Measurements from ENCODE around the gene DQX1.
"Not testable (repeated sequence)": the region's sequence is repeated elsewhere in the genome, so short reads cannot be mapped to it uniquely, and the experiment has no call there.

Gene DQX1, protein sequence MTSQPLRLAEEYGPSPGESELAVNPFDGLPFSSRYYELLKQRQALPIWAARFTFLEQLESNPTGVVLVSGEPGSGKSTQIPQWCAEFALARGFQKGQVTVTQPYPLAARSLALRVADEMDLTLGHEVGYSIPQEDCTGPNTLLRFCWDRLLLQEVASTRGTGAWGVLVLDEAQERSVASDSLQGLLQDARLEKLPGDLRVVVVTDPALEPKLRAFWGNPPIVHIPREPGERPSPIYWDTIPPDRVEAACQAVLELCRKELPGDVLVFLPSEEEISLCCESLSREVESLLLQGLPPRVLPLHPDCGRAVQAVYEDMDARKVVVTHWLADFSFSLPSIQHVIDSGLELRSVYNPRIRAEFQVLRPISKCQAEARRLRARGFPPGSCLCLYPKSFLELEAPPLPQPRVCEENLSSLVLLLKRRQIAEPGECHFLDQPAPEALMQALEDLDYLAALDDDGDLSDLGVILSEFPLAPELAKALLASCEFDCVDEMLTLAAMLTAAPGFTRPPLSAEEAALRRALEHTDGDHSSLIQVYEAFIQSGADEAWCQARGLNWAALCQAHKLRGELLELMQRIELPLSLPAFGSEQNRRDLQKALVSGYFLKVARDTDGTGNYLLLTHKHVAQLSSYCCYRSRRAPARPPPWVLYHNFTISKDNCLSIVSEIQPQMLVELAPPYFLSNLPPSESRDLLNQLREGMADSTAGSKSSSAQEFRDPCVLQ

DNA sequence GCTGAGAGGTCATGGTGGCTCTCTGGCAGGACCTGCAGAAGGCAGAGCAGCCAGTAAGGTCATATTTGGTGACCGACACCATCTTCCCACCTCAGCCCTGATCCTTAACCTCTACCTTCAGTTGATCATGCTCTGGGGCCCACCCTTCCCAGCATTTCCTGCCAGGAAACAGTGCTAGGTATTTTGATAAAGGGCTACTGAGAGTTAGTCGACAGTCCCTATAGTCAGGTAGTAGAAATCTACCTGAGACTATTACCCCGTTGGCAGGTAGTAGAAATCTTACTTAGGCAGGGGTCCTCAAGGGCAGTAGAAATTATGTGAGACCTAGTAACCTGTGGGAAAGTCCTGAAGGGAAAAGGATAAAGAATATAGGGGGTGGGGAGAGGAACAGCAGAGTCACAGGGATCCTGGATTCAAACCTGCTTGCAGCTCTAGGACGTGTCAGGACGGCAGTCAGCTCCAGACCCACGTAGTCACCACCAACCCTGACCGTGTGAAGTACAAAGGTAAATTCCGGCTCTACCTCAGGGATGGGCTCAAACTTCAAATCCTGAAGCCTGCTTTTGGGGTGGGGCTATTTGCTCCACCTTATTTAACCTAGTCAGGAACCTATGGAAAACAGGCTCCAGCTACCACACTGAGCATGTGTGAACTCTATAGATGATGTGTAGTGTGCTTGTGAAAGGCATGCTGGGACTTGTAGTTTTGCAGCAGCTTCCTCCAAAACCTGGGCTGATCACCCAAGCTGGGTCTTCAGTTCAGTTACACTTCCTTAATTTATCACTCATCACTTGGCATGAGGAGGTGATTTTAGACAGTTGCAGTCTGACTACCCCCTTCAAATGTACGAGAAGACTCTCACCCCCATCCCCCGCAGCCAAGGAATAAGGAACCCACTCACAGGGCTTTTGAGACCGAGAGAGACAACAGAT lies at the start of gene DQX1:
Gene DQX1, minus strand, starts transcription at position 515 of the 932 bp plus-strand sequence. Its CDS starts 502 bp downstream, at position 13.
- DNase-seq: no peak

DNA sequence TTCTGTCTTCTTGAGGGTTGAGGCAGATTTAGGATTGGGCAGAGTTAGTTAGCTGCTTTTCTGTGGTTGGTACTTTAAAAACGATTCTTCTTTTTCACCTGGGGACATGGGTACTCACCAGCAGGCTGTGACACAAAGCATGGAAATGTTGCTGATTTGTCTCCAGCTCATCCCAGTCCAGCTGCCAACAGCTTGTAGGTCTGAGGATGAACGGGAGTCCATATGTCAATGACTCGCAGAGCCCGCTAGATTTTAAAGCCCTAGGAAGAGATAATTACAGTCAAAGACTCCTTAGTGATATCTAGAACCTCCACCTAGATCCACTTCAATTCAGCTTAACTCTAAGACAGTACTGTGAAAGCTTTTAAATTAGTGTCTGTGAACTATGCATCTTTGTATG lies 49.3 kb upstream of the DQX1 start:
- DNase-seq: no peak

DNA sequence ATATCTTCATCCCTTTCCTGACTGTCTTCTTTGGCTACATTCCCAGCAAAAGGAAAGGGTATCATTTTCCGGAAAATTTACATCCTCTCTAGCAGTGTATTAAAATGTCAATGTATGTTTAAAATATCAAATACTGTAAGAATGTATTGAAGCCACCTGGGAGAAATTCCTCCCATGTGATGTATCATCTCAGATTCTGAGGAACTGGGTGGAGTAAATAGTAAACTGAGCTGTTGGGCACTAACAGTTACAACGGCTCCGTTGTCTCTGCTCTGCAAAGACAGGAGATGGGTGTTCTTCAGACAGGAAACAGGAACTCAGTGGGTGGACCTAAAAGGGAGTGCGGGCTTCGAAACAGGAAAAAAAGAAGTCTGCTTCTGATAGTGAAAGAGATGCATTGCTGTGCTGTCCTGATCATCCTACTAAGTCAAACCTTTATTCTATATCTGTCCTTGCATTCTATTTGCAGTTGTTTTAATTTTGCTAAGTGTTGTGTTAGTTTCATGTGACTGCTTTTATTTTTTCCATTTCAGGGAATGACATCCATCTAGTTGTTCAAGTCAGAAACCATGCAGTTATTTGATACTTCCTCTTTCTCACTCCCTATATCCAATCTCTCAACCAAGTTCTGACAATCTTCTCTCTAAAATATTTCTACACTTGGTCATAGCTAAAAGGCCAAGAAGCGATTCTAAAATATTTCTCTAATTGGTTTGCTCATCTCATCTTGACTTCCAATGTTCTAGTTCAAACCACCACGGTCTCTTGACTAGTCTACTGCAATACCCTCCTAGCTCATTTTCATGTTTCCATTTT lies 47.9 kb upstream of the DQX1 start:
- peak in 1 of 51 donors; percentile 17 for DNase-seq

- DNase-seq: no peak
These were observed 46.3 kb upstream of the DQX1 start for GRCh38 chr2:74572178-74572925.

DNA sequence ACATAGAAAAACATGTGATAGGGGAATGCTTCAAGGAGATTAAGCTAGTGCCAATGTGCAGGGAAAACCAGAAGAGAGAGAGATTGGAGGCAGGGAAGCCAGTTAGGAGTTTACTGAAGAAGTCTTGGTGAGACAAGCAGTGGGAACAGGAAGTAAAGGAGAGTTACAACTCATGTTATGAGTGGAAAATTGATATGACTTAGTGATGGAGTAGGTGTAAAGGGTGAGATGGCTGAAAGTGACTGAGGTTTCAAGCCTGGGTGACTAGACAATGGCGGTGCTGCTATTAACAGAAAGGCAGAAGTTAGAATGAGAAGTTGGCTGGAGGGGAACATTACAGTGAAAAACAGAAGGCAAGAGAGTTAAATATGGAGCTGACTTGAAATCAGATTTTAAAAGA lies 45.0 kb upstream of the DQX1 start:
- DNase-seq: no peak

GRCh38 chr2:74569686-74570085 lies 43.7 kb upstream of the DQX1 start:
- DNase-seq: no peak

DNA sequence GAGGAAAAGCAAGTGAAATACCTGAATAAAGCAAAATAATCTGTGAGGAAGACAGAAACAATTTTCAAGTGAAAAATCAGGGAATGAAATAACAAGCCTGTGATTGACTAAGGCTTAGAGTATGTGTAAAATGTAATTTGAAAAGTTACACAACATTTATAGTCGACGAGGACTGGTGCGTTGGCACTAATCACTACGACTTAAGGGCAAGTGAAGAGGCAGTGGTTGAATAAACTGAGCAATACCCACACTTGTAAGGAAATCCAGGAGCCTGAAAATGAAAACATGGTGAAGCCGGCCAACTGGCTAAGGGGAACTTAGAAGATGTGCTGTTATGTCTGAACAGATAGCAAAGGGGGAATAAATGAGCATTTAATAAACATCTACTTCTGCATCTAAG lies 41.9 kb upstream of the DQX1 start:
- DNase-seq: no peak

- DNase-seq: no peak
These were observed 40.7 kb upstream of the DQX1 start for GRCh38 chr2:74566754-74567085.

GRCh38 chr2:74566076-74566753 lies 40.2 kb upstream of the DQX1 start:
- no peak for DNase-seq

GRCh38 chr2:74564222-74564621 lies 38.2 kb upstream of the DQX1 start:
- DNase-seq: no peak

GRCh38 chr2:74562126-74562775 lies 36.2 kb upstream of the DQX1 start:
- DNase-seq: no peak

DNA sequence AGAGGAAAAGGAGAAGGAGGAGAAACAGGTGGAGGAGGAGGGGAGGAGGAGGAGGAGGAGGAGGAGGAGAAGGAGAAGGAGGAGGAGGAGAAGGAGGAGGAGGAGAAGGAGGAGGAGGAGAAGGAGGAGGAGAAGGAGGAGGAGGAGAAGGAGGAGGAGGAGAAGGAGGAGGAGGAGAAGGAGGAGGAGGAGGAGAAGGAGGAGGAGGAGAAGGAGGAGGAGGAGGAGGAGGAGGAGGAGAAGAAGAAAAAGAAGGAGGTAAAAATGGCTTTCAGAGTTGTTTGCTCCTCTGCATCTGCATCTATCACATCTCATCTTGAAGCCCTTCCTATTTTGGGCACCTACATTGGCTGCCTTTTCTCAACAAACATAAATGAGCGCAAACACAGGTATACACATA lies 35.0 kb upstream of the DQX1 start:
- not testable (repeated sequence) for DNase-seq

DNA sequence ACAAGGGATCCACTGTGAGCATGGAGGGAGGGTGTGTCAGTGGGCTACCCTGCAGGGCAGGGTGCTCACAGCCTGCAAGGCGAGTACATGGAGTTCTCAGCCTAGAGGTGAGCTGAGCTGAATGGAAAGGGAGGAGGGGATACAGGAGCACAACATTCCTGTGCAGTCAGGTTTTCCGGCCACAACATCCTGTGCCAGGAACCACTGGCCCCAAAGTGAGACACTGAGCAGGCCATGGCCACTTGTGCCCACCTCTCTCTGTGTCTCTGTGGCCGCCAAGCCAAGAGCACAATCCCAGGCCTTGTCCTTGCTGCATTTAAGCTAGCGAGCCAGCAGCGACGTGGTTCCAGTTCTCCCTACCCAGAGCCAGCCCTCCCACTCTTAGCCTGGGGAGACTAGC lies 34.6 kb upstream of the DQX1 start:
- no peak for DNase-seq

- no peak for DNase-seq
These were observed 33.9 kb upstream of the DQX1 start for GRCh38 chr2:74559912-74560311.

- DNase-seq: no peak
These were observed 32.5 kb upstream of the DQX1 start for GRCh38 chr2:74558284-74559230.

- no peak for DNase-seq
These were observed 30.9 kb upstream of the DQX1 start for GRCh38 chr2:74556831-74557370.

DNA sequence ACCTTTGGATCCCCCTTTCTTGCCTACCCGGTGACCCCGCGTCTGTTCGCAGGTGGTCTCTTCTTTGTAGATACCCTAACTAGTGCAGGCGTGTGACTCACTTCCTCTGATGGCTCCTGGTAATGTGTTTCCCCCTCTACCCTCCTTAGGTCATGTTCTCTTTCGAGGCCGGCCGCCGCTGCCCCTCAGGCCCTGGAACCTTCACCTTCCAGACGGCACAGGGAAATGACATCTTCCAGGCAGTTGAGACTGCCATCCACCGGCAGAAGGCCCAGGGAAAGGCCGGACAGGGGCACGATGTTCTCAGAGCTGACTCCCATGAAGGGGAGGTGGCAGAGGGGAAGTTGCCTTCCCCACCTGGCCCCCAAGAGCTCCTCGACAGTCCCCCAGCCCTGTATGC lies 30.1 kb upstream of the DQX1 start:
- no peak for DNase-seq

Data from hypothalamus (tissue), 51 donors.